ENCODE data around the gene TBX4.
"Not testable (repeated sequence)": the region's sequence is repeated elsewhere in the genome, so short reads cannot be mapped to it uniquely, and the experiment has no call there.

The TBX4 gene

DNA sequence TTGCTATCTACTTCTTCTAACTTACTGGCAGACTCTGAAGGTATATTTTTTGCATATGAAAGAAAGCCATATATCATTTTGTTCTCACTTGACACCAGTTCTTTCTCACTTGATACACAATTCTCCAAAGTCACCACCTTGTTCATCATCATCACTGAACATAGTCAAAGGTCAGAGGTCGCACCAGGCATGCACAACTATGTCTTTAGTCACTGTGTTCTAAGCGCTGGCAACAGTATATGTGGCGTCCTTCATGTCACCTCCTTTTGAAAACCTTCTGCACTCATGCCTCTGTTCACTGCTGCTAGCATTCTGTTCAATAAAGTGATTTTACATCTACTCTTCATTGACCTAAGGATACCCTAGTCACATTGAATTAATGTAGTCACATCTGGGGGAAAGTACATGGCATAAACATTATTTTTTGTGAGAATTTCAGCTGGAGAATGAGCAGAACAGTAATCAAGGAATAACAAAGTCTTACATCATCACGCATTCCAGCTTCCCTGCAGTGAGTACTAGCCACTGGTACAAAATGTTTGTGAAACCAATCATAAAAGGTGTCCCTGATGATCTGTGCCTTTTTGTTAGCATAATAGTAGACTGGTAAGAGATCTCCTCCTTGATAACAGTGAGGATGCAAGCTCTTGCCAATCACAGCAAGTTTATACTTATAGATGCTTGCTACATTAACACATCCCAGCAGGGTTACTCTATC, 20.5 kb upstream of the TBX4 start:
- DNase-seq = no peak

DNA sequence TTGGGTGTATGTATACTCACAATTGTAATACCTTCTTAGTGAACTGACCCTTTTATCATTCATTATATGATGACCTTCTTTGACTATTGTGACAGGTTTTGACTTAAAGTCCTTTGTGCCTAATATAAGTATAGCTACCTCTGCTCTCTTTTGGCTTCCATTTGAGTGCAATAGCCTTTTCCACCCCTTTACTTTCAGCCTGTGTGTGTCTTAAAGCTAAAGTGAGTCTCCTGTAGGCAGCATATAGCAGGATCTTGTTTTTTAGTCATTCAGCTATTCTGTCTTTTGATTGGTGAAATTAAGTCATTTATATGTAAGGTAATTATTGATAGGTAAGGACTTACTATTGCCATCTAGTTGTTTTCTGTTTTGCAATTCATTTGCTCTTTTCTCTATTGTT, 15.9 kb upstream of the TBX4 start:
- no peak for DNase-seq

DNA sequence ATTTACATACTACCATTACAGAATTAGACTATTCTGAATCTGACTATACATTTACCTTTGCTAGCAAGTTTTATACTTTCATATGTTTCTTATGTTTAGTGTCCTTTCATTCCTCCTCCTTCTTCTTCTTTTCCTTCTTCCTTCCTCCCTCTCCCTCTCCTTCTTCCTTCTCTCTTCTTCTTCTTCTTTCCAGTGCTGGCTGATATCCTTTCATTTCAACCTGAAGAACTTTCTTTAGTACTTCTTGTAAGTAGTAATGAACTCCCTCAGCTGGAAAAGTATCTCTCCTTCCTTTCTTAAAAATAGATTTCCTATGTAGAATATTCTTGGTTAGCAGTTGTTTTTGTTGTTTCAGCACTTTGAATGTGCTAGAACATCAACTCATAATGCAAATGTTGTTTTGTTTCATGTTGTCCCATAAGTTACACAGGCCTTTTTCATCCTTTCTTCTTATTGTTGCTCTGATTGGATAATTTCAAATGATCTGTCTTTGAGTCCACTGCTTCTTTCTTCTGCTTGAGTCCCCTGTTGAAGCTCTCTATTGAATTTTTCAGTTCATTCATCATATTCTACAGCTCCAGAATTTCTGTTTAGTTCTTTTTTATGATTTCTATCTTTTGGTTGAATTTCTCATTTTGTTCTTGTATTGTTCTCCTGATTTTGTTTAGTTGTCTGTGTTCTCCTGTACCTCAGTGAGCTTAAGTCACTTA, 15.1 kb upstream of the TBX4 start:
- DNase-seq = no peak

DNA sequence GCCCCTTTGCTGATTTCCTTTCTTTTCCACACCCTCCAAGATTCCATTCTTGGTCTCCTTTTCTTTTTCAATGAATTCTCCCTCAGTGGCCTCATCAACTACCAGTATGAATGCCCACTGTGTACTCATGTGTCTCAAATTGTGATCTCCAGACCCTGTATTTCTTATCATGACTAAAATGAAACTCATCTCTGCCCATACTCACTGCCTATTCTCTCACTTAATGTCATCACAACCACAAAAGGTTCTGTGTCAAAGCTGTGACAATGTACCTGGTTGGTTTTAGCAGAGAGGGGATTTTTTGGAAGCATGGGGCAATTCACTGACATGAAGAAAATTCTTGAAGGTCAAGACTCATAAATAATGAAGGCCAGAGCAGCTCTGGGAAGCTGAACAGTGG, 11.5 kb upstream of the TBX4 start:
- DNase-seq = peak; percentile 71

DNA sequence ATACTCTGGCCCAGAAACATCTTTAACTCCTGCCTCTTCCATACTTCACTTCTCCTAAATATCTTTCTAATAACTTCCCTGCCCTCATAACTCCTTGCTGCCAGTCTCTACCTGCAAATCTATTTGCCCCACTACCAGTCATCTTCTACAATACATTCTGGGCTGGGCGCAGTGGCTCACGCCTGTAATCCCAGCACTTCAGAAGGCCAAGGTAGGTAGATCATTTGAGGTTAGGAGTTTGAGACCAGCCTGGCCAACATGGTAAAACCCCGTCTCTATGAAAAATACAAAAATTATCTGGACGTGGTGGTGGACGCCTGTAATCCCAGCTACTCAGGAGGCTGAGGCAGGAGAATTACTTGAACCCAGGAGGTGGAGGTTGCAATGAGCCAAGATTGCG, 10.7 kb upstream of the TBX4 start:
- not testable (repeated sequence) for DNase-seq

DNA sequence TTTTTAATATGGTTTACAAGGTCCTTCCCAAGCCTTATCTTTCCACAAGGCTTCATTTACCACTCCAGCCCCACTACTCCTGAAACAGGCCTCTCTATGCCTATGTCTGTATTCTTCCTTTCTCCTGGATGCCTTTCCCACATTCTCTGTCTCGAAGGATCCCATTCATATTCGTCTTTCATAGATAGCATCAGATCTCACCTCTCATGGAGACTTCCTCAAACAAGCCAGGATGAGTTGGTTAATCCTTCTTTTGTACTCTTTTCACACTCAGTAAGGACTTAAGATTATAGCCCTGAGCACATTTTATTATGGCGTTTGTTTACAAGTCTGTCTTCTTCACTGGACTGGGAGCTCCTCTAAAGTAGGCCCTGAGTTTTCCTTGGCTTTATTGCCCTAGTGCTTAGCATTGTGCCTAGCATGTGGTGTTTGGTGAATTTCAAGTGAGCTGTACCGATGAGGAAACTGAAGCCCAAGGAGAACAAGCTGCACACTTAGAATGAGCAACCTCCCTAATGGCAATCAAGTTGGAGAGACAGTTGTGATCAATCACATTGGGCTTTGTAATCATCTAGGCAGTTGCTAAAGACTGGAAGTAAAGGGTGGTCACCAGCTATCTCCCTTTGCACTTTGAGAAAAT, 10.0 kb upstream of the TBX4 start:
- no peak for DNase-seq

DNA sequence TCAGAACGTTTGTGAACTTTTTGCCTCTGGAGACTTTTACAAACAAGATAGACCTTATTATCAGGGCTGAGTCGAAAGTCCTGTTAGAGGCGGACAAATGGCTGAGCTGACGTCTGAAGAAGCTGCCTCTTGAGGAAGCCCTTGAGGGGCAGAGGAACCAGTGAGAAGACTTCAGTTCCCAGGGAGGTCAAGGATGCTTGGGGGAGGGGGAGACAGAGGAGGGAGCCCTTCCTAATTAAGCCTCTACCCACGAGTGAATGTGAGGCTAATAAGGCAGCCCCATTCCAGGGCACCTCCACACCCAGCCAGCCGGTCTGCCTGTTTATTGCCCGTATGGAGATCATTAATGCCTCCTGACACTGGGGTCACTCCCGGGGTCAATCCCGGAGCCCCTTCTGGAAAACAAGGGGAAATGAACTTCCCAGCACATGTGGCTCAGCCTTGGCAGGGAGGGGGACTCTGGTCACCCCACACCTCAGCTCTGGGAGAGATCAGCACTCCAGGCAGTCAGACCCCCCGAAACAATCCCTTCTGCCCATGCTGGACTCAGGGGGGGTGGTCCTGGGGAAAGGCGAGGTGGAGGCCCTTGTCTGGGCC, 9.2 kb upstream of the TBX4 start:
- DNase-seq = no peak

DNA sequence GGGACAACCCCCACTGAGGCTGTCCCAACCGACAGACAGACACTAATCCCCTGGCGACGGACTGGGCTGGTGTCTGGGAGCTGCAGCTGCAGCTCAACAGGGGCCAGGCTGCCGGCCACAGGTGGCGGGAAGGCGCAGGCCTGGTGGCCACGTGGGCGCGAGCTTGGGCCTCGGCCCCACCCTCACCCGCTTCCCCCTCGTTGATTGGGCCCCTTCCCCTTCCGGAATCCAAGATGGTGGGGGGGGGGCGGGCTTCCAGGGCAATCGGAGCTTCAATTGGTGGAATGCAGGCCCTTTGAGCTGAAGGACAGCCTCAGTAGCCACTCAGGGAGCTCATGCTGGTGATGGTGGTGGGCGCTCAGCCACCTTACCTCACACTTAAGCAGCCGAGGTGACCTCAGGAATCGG, 8.7 kb upstream of the TBX4 start:
- no peak for DNase-seq

DNA sequence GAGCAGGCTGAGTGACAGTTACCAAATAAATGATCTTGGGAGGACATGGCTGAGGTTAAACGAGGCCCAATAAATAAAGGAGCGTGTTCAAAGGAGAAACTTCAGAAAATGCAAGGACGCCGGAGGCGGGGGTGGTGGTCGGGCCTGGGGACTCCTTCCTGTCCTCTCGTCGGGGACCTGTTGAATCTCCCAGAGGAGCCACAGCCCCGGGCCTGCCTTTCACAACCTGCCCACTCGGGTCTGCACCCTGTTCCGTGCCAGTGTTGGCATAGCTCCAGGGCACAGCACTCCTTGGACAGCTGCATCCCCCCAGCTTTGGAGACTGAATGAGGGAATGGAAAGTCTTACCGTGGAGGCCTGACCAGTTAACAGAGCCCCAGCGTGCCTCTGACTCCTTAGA, 8.1 kb upstream of the TBX4 start:
- no peak for DNase-seq

DNA sequence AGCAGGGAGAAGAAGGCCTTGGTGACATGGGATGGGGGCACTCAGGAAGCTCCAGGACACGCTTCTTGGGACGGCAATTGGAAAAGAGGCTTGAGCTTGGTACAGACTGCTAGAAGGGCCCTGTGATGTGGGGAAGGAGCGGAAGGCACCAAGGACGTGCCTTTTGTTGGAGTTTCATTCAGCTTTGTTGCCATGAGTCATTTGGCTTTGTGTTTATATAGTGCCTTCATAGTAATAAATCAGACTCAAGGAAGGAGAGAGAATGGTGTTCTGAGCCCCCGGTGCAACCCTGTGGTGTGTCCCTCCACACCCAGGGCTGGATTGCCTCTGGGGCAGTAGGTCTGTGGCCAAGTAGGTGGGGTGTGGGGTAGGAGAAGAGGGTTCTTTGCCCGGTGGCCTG, 7.4 kb upstream of the TBX4 start:
- DNase-seq = no peak

DNA sequence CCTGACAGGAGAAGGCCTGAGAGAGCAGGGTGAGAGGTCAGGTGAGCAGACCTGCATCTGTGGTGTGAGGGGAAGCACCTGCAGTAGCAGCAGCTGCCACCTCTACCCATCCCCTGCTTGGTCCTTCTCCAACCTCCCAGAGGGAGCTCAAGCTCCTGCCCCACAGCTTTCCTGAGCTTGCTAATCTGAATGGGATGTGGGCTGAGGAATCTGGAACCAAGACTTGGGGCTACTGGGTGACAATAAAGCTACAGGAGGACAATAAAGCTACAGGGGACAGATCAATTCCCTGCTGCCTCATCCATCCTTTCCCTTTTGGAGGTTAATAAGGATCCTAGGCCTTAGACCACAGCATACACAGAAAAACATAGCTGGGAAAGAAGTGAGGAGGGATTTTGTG, 4.9 kb upstream of the TBX4 start:
- DNase-seq = no peak

DNA sequence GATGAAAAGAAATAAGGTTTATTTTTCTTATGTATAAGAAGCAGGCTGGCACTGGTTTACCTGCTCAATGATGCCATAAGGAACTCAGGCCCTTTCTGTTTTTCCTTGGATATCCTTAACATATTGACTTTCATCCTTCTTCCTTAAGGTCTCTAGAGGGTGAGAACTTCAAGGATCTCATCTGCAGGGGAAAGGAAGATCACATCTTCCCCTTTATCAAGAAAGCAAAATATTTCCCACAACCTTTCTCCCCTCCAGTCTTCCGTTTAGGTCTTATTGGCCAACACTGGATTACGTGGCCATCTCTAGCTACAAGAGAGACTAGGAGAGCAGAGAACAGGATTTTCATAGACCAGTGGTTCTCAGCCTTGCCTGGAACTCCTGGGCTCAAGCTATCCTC, 4.2 kb upstream of the TBX4 start:
- no peak for DNase-seq

DNA sequence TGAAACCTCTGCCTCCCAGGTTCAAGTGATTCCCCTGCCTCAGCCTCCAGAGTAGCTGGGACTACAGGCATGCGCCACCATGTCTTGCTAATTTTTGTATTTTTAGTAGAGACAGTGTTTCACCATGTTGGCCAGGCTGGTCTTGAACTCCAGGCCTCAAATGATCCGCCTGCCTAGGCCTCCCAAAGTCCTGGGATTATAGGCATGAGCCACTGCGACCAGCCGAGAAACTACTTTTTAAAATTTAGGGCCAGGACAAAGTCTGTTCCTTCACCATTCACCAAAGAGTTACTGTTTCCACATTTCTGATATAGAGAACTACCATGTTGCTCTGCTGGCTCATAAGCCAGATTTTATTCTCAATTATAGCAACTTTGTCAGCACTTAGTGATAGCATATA, 3.1 kb upstream of the TBX4 start:
- not testable (repeated sequence) for DNase-seq

DNA sequence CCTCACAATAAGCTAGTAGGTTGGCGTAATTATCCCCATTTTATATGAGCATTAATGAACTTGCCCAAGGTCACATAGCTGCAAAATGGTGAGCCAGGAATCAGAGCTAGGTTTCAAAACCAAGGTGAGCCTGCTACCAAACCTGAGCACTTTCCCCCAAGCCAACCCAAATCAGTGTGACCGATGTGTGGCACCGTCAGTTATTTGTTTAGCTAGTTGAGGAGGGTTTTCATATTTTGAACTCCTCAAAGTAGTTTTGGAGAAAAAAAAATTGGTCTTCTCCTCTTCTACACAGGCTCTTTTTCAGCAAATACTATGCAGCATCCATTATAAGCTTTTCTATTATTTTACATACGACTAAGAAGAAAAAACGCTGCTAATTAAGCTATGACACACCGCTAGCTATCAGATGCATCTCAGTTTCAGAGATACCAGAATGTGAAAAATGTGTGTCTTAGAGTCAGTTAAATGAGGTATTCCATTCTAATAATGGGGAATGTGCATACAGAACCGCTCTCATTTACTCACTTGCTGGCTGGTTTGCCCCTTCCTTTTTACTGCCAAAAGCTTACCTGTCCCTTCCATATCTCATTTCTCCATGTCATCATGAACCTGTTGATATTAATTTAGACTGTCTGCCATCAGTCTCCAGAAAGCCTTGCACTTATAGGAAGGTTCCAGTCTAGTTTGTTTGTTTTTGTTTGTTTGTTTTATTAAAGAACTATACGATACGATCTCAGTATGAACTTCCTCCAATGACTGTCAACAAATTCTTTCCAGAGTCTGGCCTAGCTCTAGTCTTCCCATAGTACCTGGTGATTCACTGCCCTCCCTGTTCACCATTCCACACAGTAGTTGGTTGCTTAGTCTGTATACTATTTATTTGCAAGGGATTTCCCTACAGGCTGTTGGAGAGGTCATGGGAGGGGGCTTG, 2.2 kb upstream of the TBX4 start:
- no peak for DNase-seq

DNA sequence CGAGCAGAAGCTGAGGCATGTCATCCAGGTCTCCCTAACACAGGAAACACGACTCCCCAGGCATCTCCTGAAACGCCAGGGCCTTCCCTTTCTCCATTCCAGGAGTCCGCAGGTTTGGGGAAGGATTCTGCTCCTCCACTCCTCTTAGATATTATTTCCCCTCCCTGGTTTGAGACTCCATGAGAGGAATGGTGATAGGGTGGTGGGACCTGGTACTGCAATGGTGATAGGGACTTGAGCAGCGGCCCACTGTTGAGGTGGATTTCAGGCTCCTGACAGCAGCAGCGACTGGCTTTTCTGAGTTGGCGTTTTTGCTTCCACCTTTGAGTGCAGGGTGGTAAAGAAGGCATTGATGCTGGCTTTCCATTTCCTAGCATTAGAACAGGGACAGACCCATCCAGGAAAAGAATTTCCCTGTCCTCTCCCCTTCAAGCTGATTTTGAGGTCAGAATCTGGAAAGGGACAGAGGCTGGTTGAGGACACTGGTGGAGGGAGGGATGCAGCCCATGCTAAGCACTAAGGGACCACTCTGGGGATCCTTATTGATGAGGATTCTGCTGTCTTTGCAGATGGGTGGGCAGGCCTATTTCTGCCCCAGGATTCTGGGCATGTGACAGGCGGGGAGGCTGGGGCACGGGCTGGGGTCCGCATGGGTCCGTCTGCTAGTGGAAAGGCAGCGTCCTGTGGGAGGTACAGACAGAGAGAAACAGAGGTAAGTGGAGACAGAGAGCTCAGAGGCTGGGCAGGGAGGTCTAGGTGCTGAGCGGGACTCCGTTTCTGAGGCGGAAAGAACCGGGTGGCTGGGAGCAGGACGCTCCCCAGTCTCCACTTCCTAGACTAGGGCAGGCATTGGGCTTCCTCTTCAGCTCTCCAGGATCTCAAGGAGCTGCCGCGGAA, 1.3 kb upstream of the TBX4 start:
- DNase-seq = no peak

DNA sequence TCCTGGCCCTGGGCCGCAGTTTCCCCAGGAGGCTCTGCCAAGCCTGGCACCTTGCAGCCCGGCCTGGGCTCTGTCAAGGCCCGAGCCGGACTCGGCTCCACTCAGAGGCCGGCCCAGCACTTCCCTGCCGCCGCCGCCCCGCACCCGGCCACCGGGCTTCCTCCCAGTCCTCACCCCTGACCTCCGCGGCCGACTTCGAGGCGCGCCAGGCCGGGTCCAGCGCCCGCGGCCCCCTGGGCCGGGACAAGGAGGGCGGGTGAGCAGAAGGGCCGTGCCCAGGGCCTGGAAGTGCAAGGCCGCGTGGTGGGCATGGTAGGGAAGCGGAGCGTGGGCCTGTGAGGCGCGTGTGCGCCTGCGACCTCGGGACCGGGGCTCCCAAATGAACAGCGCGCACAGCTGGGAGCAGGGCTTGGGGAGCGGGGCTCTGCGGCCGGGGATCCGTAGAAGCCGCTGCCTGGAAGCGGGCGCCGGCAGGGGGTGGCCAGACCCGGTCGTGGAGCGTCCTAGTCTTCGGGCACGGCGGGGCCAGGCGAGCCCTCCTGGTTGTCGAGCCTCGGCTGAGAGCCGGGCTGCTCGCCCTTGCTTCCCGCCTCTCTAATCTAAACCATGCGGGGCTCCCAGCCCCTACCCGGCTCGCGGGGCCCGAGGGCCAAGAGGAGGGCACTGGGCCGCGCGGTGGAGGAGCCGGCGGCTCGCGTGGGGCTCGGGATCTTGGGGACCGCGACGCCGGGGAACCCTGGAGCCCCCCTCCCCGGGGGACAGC, 503 bp upstream of the TBX4 start:
- no peak for DNase-seq

DNA sequence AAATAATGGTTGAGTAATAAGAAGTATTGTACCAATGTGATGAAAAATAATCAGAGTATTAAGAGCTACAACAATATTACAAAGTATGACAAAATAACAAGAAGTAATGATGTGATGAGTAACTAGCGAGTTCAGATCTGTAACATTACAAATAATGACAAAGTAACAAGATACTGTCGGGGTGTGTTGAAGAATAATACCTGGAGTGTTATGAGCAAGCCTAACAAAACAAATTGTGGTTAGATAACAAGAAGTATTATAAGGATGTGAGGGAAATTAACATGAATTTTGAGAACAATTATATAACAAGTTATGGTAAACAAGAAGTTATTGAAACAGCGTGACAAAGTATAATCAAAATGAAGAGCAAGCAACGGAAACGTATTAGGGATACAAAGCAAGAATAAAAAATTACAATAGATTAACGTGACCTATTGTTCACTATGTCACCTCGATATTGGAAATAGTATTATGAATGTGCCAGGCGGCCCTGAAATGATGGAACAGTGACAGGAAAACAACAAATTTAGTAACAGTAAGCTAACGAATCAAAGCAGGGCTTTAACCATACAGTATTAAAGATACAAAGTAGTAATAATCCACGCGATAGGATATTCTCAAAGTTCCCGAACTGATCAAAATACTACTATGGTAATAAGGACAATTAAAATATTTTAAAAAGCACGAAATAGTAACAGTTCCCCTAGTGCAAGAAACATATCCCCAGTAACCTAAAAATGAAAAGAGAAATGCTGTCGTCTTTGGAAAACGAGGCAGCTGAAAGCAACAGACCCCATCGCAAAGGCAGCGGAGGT, 1.6 kb downstream of the TBX4 start:
- no peak for DNase-seq

DNA sequence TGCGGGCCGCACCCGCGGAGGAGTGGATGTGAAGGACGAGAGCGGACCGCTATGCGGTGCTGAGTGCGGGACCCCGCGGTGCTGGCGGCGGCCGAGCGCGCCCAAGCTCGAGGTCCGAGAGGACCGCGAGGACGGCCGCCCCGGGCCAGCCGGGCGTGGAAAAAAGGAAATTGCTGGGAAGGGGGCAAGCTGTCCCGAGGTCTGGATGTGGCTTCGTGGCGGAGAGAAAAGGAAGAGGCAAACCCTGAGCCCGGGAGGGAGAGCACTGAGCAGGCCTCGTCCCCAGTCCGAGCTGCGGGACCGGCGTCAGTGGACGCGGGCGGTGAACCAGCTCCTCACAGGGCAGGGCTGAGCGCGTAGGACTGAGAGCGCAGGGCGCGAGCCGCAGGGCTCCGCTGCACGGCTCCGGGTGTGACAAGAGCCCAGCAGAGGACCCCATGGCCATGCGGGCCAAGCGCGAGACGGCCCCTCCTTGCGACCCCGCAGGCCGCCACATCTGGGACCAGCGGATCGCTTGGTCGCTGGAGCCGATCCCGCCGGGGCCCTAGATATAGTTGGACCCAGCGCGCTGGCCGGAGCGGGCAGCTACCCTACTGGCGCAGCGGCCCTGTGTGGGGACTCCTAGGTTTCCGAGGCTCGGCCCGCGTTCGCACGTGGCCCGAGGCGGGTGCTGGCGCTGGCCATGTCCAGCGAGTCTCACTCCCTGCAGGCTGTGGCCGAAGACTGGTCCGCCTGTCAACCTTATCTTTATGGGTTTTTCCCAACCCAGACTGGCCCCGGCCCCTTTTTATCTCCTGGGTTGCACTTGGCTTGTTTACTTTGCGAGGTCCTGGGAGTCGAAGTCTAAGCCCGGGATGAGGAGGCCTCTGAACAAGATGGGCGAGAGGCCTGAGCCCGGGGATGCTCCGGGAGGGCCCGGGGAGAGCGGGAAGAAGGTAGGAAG, 2.4 kb downstream of the TBX4 start:
- no peak for DNase-seq
